GM19467 (cell line): Measurements from ENCODE around the gene USHBP1.
"Not testable (repeated sequence)": the region's sequence is repeated elsewhere in the genome, so short reads cannot be mapped to it uniquely, and the experiment has no call there.

Experiments
- ATAC-seq: cut with Tn5 transposase; IDR thresholded peaks from one replicate; pipeline ENCODE4 v1.9.1; 2021; ENCODE audit warnings: mild to moderate bottlenecking, moderate library complexity; ENCODE audit not compliant: unreplicated experiment

Gene USHBP1

GRCh38 chr19:17296976-17297375 lies 32.4 kb upstream of the USHBP1 start:
- no peak for ATAC-seq

DNA sequence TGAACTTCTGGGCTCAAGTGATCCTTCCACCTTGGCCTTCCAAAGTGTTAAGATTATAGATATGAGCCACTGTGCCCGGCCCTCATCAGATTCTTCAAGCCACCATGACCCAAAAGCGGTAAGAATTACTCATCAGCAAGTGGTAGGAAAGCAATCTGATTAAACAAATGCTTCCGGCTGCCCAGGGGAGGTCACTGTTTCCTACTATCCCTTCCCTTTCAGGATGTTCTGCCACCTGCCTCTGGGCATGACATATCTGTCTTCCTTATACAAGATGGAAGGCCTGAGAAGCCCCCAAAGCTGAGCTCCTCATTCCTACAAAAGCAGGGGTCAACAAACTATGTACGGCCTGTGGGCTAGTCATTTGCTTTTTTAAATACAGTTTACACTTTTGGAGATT lies 31.7 kb upstream of the USHBP1 start:
- no peak for ATAC-seq

- ATAC-seq: not testable (repeated sequence)
Observed at GRCh38 chr19:17295551-17295950, 31.0 kb upstream of the USHBP1 start.

GRCh38 chr19:17294051-17294891 lies 29.7 kb upstream of the USHBP1 start:
- no peak for ATAC-seq

DNA sequence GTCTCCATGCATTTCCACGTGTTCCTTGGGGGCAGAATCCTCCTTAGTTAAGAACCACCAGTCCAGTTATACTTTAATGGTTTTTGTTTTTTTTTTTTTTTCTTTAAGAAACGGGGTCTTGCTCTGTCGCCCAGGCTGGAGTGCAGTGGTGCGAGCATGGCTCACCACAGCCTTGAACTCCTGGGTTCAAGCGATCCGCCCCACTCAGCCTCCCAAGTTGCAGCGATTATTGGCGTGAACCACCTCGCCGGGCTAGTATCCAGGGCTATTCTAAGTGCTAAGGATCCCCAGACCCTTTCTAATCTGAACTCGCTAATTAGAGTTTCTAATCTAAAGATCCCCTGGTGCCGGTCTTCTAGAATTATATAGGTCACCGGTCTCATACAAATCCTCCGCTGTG lies 29.1 kb upstream of the USHBP1 start:
- ATAC-seq: no peak

GRCh38 chr19:17292301-17293074 lies 27.9 kb upstream of the USHBP1 start:
- ATAC-seq: peak; percentile 55

GRCh38 chr19:17289489-17289888 lies 24.9 kb upstream of the USHBP1 start:
- no peak for ATAC-seq

DNA sequence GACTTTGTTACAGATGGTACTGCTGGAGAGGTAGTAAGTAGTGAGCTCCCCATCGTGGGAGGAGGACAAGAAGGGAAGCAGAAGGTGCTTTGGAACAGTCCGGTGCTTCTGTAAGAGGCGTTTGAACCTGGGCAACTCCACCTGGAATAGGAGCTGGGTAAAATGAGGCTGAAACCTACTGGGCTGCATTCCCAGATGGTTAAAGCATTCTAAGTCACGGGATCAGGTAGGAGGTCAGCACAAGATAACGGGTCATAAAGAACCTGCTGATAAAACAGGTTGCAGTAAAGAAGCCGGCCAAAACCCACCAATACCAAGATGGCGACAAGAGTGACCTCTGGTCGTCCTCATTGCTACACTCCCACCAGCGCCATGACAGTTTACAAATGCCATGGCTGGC lies 22.2 kb upstream of the USHBP1 start:
- ATAC-seq: no peak

- no peak for ATAC-seq
Observed at GRCh38 chr19:17286263-17286662, 21.7 kb upstream of the USHBP1 start.

DNA sequence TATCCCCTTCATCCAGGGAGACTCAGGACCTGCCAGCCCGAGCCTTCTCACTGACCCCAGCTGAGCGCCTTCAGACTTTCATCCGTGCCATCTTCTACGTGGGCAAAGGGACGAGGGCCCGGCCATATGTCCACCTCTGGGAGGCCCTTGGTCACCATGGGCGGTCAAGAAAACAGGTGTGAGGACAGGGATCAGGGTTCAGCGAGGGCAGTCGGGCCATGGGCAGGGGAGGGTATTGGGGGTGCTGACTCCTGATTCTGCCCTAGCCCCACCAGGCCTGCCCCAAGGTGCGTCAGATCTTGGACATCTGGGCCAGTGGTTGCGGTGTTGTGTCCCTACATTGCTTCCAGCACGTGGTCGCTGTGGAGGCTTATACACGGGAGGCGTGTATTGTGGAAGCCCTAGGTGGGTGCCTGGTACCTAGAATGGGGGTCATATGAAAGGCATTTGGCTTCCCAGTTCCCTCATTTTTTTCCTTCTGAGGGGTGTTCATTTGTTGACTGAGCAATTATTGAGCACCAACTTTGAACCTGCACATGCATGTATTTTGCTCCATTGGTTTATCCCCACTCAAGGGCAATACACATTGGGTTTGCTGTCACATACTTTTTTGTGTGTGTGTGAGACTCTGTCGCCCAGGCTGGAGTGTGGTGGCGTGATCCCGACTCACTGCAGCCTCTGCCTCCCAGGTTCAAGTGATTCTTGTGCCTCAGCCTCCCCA lies 21.0 kb upstream of the USHBP1 start:
- ATAC-seq: no peak

DNA sequence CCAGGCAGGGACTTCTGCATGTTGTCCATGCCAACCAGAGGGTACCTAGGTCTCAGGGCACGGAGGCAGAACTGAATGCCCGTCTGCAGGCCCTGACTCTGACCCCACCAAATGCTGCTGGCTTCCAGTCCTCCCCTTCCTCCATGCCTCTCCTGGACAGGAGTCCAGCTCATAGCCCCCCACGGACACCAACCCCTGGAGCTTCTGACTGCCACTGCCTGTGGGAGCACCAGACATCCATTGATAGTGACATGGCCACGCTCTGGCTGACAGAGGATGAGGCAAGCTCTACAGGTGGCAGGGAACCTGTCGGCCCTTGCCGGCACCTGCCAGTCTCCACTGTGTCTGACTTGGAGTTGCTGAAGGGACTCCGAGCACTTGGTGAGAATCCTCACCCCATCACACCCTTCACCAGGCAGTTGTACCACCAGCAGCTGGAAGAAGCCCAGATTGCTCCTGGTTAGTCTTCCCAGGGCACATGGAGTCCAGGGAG lies 19.0 kb upstream of the USHBP1 start:
- ATAC-seq: no peak

GRCh38 chr19:17282488-17283125 lies 18.1 kb upstream of the USHBP1 start:
- ATAC-seq: no peak

DNA sequence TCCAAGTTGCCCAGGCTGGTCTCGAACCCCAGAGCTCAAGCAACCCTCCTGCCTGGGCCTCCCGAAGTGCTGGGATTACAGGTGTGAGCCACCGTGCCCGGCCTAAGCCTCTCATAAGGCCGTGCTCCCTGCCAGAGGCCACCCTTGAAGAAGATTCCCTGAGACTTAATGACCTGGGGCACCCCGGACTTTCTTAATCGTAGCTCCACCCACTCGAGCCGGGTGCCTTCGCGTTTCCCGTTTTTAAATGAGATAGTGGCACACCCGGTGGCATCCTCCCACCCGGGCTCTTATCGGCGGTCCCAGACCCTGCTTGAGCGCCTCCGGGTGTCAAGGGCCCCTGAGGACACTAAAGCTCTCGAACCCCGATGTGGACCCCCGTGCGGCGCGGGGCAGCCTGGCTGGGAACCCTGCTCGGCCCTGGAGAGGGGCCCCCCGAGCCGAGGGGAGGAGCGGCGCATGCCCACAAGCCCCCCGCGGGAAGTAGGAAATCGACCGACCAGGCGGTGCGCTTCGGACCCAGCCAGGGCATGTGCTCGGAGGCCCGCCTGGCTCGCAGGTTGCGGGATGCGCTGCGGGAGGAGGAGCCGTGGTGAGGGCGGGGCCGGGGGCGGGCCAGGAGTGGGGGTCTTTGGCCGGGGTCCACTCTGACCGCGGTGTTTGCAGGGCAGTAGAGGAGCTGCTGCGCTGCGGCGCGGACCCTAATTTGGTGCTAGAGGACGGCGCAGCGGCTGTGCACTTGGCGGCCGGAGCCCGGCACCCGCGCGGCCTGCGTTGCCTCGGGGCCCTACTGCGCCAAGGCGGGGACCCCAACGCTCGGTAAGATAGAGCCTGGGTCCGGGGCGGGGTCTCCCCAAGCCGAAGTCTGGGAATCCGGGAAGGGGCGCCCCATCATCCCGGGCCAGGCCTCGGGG lies 17.1 kb upstream of the USHBP1 start, which contains the start of gene ANKLE1:
ANKLE1 (plus strand) TSS at position 511 of the 914 bp plus-strand sequence; CDS start at position 531, 20 bp downstream.
- ATAC-seq: no peak

- no peak for ATAC-seq
Observed at GRCh38 chr19:17279436-17279835, 14.9 kb upstream of the USHBP1 start.

DNA sequence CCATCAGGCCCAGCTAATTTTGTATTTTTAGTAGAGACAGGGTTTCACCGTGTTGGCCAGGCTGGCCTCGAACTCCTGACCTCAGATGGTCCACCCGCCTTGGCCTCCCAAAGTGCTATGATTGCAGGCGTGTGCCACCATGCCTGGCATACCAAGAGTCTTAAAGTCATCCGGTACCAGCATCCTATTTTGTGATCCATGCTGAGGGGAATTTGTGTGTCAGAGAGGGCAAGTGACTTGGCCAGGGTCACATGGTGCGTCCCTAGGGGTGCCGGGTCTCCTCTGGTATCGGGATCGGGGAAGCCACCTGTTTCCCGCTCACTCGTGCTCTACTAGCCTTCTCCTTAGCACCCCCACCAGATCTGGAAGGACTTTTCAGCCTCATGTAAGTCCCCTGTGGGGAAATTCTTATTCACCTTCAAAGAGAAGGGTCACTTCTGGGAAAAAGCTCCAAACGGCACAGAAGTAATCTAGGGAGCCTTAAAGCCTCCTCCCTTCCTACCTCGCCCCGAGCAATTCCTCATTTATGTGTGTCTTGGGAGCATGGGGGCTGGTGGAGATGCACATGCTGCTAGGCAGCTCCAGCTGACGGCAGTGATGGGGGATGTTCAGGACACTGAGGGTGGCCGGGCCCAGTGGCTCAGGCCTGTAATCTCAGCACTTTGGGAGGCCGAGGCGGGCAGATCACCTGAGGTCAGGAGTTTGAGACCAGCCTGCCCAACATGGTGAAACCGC lies 11.1 kb upstream of the USHBP1 start:
- ATAC-seq: no peak

DNA sequence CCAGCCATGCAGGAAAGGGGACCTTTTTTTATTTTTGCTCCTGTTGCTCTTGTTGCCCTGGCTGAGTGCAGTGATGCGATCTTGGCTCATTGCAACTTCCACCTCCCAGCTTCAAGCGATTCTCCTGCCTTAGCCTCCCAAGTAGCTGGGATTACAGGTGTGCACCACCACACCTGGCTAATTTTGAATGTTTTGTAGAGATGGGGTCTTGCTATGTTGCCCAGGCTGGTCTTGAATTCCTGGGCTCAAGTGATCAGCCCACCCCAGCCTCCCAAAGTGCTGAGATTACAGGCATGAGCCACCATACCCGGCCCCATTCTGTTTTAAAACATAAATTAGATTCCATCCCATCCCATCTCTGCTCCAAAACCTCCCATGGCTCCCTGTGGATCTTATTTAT lies 10.3 kb upstream of the USHBP1 start:
- not testable (repeated sequence) for ATAC-seq

GRCh38 chr19:17268754-17269153 lies 4.2 kb upstream of the USHBP1 start:
- no peak for ATAC-seq

GRCh38 chr19:17266975-17267788 lies 2.6 kb upstream of the USHBP1 start, which contains the start of gene BABAM1:
Gene BABAM1, plus strand, starts transcription at chr19:17267443. Its CDS starts 1,364 bp downstream, at chr19:17268807.
- ATAC-seq: peak; percentile 86
